GM10248 (cell line): Measurements from ENCODE around the gene PDGFD.

Experiments used
- CTCF ChIA-PET: fragments of 300-600 bp; sonication (Branson Sonifier 250); formaldehyde crosslinking; extraction: SDS; loops from one replicate; lab custom pipeline; 2021; ENCODE audit warnings: antibody characterized with exemption; lab: Yijun Ruan, JAX
- POLR2A ChIA-PET: fragments of 350-650 bp; sonication (Branson Sonifier 250); formaldehyde crosslinking; extraction: SDS; loops from one replicate; lab custom pipeline; 2020; ENCODE audit warnings: antibody characterized with exemption; lab: Yijun Ruan, JAX
- DNase-seq: peaks from one replicate; pipeline ENCODE4 v3.0.0; 2012; ENCODE audit errors: extremely low spot score
- TF ChIP-seq, protein P1 (sequence below): IDR thresholded peaks from 2 replicates; pipeline ENCODE4 v1.5.1; 2012; ENCODE audit warnings: mild to moderate bottlenecking, low read depth; ENCODE audit errors: extremely low read depth, missing control alignments, control extremely low read depth

PDGFD gene

DNA sequence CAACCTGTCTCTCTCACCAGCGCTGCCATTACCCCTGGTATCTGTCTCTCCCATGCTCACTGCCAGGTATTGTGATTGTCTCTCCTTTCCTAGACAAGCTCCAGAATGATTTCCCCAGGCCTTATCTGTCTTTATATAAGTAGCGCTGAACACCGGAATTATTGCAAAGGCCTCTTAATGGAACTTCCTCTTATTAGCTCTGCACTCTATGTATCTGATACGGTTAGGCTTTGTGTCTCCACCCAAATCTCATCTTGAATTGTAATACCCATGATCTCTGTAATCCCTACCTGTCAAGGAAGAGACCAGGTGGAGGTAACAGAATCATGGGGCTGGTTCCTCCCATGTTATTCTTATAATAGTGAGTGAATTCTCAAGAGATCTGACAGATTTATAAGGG is 88.2 kb downstream of the PDGFD start:
- POLR2A ChIA-PET, result no interaction called here
- CTCF ChIA-PET, result interaction anchor here (0.8 to 1.6 kb wide), 3 partner anchors 11 to 31 kb away, joined by 3 to 5 read pairs (median 3); no protein-coding TSS in a partner anchor
- TF ChIP-seq, protein P1, sequence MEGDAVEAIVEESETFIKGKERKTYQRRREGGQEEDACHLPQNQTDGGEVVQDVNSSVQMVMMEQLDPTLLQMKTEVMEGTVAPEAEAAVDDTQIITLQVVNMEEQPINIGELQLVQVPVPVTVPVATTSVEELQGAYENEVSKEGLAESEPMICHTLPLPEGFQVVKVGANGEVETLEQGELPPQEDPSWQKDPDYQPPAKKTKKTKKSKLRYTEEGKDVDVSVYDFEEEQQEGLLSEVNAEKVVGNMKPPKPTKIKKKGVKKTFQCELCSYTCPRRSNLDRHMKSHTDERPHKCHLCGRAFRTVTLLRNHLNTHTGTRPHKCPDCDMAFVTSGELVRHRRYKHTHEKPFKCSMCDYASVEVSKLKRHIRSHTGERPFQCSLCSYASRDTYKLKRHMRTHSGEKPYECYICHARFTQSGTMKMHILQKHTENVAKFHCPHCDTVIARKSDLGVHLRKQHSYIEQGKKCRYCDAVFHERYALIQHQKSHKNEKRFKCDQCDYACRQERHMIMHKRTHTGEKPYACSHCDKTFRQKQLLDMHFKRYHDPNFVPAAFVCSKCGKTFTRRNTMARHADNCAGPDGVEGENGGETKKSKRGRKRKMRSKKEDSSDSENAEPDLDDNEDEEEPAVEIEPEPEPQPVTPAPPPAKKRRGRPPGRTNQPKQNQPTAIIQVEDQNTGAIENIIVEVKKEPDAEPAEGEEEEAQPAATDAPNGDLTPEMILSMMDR, result no peak
- no peak for DNase-seq

DNA sequence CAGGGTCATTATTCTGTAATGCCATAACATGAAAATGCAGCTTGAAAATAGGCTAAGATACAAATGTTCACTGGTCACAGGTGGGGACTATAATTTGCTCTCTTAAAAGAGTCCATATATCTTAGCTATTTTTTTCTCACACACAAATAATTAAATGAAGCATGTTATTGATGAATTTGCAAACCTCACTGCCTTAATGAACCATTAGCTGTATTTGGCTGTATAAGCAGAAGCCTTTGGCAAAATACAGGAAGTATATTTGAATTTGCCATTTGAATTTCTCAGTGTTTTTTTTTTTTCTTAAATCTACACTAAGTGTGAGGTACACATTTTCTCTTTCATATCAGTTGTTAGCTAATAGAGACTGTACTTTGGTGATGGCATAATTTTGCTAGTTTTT is 88.9 kb downstream of the PDGFD start:
- TF ChIP-seq, protein P1, result no peak
- DNase-seq, result no peak
- ChIA-PET CTCF (interaction anchor here (0.8 to 1.6 kb wide), 3 partner anchors 12 to 31 kb away, joined by 3 to 5 read pairs (median 3); no protein-coding TSS in a partner anchor), POLR2A (no interaction called here)

DNA sequence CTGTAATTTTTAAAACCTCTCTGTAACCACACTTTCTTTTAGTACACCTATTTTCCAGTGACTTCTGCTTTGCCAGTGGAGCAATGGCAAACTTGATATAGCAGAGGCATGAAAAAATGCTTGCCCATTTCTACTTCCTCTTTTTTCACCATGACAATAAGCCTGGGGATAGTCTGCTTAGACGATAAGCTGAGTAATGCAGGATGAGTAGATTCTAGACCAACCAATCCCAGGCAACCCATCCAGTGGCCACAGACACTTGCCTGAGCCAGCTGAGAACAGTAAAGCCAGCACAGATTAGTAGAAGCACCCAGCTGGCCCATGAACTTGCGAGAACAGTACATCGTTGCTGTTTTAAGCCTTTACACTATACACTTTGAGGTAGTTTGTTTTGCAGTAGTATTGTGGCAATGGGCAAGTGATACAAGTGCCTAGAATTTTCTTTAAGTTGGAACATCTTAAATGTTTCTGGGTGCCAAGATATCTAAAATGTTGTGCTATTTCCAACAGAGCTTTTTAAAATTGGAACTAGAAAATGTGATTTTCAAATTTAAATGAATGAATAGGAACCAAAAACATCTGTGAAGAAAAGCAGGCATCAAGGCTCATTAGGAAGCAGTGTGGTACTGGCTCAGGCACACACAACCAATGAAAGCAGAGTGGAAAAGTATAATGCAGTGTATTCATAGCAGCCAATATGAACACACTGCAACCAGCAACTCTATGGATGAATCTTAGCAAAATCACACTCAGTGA is 89.8 kb downstream of the PDGFD start:
- ChIA-PET POLR2A (no interaction called here), CTCF (interaction anchor here (0.7 kb wide), 1 partner anchor 9 kb away, joined by 4 read pairs; no protein-coding TSS in a partner anchor)
- peak; percentile 14 for DNase-seq
- TF ChIP-seq, protein P1, result no peak

DNA sequence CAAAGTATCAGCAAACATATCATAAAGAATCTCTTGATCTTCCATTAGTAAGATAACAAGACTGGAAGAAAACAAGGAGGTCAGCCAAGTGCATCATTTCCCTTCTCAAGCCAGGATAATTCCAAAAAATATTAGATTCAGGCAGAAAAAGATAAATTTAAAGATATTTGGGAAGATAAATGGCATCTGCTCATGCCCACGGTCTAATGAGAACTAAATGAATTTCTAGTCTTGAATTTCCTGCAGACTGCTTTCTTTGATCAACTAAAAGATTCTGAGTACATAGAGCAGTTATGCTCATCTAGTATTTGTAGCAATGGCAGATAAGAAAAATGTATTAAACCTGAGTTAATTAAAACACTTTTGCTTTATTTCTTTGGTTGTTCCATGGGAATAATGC is 96.4 kb downstream of the PDGFD start:
- DNase-seq, result no peak
- POLR2A ChIA-PET, result no interaction called here
- CTCF ChIA-PET, result no interaction called here
- TF ChIP-seq, protein P1, result no peak

DNA sequence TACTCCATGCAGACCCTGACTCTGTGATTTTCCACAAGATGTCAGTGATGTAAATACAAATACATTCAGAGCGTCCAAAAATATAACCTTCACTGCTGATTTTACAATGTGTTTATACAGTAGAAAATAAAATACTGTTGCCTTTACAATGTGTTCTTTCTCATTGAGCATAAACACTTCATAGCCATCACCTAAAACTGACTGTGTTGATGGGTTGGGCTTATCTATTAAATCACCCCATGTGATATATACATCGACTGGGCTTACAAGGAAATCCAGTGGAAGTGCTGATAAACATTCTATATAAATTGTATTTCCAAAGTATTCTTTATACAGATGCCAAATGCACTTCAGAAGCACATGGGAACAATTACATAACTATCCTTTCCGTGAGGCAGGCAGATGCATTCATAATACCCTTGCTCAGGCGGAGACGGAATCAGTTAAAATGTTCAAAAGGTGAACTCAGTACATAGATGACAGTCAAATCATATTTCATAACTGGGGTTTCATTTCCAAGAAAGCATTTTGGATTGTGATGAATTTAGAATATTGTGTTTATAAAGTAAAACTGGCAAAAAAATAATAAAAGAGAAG is 99.8 kb downstream of the PDGFD start:
- ChIA-PET CTCF (no interaction called here), POLR2A (no interaction called here)
- no peak for DNase-seq
- TF ChIP-seq, protein P1, result no peak

DNA sequence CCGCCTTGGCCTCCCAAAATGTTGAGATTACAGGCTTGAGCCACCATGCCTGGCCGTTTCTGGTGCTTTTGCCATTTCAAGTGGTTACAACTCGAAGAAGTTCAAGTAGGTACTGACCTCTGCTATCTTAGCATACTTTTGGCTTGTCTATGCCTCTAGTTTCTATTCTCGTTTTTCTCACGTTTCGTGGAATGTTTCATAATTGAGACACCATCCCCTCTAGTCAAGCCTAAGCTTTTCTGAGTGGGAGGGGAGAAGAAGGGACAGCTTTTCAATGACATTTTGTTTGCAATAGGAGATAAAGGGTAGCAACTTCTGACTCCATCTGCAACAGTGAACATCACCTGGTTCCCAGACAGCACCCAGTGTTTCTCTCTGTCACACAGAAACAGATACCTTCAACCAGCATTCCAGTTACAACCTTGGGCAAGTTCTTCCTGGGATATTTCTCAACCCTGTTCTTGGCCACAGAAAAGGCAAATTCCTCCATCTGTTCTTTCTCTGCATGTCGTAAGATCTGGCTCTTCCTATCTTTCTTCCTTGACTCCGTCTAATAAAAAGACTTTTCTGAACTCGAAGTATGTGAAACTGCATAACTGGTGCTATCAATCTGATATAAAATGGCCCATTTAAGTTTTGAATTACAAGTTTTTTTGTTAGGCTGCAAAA is 102.0 kb downstream of the PDGFD start:
- DNase-seq, result no peak
- ChIA-PET POLR2A (no interaction called here), CTCF (interaction anchor here (0.9 kb wide), 1 partner anchor 30 kb away, joined by 3 read pairs; no protein-coding TSS in a partner anchor)
- TF ChIP-seq, protein P1, result no peak
